ENCODE results near the gene PCDHGB4.

- TF ChIP-seq CTCF (IDR thresholded peaks at IDR 0.05) (peak in 1 of 3 experiments; percentile 19), POLR2A (IDR thresholded peaks at IDR 0.05) (no peak)
These were observed 4.8 kb upstream of the PCDHGB4 start, which contains the start of gene PCDHGA7 for GRCh38 chr5:141382469-141383294.
